Activated gamma-delta T cell treated with Interleukin-2 at 50 U/mL for 16 hours (primary cell): ENCODE measurements around the gene CCBE1.
"Not testable (repeated sequence)": the region's sequence is repeated elsewhere in the genome, so short reads cannot be mapped to it uniquely, and the experiment has no call there.

Experiments
- DNase-seq: peaks from one replicate; pipeline ENCODE4 v3.0.0-alpha.2; 2020

Gene CCBE1

DNA sequence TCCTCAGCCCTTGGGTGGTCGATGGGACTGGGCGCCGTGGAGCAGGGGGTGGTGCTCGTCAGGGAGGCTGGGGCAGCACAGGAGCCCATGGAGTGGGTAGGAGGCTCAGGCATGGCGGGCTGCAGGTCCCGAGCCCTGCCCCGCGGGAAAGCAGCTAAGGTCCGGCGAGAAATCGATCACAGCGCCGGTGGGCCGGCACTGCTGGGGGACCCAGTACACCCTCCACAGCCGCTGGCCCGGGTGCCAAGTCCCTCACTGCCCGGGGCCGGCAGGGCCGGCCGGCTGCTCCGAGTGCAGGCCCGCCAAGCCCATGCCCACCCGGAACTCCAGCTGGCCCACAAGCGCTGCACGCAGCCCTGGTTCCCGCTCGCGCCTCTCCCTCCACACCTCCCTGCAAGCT, 16.9 kb upstream of the CCBE1 start:
- DNase-seq = not testable (repeated sequence)

DNA sequence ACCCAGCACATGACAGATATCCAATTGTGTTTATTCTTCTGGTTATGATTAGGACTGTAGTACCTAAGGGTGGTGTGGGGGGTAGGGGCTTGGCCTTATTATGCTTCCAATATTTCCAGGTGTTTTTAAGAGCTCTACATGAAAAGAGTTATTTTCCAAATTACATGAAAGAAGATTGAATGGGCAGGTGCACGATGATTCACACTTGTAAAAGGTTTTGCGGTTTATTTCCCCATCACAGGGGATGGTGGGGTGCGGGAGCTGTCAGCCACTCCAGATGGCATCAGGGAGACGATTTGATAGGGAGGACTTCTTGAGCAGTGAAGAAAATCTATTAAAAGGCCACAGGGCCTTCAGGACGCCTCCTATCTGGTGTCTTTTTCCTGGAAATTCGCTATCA, 15.1 kb upstream of the CCBE1 start:
- no peak for DNase-seq

DNA sequence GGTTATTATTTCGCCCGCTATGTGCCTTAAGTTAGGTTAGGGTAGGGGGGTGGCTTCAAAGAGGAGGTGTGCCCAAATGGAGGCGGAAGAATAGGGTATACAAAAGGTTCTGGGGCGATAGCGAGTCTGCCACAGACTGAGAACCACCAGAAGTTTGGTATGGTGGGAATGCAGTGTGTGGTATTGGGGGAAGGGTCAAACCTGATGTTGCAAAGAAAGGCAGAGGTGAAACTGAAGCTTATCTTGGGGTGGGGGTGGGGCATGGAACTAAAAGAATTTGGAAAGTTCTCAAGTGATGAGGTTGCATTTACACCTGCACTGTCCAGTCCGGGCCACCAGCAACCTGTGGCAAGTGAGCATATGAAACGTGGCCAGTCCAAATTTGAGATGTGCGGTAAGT, 11.8 kb upstream of the CCBE1 start:
- DNase-seq = no peak

DNA sequence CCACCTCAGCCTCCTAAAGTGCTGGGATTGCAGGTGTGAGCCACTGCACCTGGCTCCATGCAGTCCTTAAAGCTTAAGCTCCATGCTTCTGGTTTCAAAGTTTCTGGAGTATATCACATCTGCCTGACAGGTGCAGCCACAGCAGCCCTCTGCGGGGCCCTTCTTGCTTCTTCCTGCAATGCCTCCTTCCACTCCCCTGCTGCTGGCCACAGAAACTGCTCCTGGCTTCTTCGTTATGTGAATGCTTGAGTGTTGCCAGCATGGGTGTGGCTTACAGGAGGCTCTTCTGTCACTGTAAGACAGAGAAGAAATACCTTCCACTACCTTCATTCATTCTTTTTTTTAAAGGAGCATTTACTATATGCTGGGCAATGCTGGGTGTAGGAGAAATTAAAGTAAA, 10.1 kb upstream of the CCBE1 start:
- DNase-seq = no peak

DNA sequence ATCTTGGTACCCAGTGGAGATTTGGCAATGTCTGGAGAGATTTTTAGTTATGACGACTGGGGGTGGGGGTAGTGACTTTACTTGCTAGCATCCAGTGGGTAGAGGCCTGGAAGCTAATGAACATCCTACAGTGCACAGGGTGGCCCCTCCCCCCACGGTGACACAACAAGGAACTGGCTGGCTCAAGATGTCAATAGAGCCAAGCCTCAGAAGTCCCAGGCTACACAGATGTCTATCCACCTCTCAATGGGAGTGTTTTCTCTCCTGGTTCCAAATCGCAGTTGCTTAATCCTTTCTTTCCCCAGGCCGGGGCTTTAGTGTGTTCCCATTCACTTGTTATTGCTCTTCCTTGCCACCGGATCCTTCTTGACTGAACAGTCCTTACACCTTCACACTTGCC, 9.3 kb upstream of the CCBE1 start:
- no peak for DNase-seq

DNA sequence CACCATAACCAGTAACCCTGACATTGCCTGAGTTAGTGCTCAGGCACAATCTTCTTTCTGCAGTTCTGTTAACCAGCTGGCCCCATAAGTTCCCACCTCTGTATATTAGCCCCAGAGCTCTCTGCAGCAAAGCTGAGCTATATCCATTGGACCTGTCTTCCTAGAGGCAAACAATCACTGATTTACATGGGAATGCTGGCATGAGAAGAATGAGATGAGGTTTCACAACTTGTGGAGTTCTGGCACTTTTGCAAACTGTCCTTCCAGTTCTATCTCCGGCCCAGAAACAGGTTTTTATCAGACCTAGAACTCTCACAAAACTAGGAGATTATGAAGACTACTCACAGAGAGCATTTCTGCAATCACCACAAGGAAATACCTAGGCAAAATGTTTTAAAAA, 7.9 kb upstream of the CCBE1 start:
- no peak for DNase-seq

DNA sequence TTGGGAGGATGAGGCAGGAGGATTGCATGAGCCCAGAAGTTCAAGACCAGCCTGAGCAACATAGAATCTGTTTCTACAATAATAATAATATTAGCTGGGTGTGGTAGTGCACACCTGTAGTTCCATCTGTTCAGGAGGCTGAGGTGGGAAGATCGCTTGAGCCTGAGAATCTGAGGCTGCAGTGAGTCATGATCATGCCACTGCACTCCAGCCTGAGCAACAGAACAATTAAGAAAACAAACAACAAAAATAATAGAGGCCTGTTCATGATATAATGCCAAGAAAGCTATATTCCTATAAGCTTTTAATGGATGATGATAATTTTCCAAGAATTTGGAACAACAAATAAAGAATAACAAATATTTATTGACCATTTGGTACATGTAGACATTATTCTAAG, 6.9 kb upstream of the CCBE1 start:
- DNase-seq = no peak

DNA sequence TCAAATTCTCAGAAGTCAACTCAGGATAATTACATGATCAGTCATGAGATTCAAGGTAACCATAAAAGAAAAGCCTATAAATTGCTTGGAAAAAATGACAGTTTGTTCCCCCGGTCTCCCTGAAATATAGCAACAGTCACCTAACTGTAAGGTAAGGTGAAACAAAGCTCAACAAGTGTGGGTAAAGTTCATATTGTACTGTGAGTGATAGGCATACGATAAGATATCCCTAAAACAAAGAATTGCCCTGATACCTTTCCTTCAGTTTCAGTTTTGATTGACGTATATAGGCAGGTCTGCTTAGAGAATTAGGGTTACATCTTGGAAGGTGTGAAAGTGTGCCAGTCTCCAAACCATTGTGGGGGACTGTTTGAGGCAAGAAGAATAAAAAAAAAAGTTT, 4.0 kb upstream of the CCBE1 start:
- DNase-seq = no peak

DNA sequence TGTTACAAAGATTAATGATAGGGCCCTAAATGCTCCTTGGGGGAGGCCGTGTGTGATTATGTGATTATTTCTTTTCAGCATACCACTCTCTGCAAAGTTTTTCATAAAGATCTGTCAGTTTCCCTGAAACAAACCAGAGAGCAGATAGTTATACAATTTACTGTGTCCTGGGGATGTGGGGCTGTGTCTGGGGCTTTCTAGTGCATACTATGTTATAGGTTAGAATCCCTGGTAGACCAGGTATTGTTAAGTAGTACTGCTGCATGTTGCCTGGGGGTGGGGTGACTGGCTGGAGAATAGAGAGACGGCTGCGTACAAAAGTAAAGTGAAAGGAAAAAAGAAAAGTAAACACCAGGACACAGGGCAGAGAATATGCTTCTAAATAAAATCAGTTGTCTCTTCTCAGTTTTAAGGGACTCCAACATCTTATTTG, 3.3 kb upstream of the CCBE1 start:
- no peak for DNase-seq

DNA sequence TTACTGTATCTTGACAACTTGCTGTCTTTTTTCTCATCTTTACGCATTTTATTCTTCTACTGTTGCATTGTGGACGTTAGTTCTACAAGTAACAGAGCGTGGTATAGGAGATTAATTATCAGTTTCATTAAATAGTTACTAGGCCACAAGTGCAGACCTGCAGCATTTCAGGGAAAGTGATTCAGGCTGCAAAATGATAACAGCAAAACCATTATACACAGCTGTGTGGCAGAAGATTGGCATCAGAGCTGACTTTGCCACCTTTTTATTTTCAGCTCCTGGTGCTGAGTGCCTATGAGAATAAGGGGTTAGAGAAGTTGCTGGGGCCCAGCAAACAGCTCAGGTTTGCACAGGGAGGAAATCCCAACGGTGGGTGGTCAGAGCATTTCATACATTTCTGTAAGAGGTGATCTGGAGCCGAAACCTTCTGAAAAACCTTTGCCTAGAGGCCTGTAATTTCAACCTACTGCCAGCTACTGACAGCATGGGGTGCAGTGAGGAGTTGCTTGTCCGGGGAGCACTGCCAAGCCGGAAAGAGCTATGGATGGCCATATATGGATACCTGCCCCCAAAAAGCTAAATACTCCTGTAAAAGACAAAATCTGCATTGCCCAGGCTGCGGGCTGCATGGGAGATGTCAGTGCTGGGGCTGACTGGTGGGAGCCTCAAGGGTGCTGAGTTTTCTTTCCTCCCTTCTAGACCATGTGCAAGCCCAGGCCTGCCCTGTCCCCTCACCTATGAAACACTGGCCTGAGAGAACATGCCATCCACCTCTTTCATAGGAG, 2.7 kb upstream of the CCBE1 start:
- DNase-seq = no peak

DNA sequence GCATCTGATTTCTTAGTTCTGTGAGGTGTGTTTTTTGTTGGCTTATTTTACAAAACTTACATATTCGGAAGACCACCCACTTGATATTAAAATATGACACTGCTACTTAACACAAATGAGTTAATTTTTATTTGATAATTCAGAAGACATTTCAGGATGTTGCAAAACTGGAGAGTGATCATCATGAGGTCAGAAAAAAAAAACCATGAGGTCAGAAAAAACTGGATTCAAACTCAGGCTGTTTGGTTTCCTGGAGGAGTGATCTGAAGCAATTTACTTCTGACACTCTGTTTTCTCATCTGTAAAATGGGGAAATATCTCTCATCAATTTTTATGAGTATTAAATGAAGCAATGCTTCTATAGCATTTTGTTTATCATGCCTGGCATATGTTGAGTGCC, 1.8 kb upstream of the CCBE1 start:
- DNase-seq = no peak

DNA sequence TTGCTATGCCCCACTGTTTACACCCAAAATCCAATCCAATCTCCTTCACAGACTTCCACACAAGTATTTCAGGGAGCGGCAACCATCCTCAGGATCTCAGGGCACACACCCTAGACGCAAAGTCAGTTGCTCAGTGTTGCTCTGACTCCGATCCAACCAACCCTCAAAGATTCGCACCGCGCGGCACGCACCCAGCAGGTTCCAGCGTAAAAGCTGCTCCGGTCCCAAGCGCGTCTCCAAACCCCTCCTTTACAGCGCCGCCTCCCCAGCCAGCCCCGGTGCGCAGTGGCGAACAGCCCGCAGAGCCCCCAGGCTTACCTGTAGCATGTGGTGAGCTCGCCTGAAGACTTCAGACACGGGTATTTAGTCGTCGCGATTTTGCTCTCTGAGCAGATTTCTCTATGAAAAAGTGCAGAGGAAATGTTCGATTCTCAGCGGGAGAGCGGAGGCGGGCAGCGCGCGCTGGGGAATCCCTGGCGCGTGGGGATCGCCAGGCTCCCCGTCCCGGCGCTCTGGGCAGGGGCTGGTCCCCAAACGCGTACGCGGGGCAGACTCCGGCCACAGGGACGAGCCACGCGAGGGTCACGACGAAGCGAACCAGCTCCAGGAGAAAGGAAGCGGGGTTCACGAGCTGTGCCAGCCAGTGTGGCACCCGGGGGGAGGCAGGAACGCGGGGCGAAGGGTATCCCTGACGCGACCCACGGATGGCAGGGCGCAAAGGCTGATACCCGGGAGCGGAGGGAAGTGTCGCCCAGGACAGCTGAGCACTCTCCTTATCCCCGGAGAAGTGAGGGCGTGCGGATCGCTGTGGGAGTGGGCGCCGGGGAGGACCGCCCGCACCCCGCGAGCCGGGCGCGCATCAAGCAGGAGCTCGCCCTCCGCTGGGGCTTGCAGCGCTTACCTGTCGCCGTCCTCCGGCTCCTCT, 650 bp downstream of the CCBE1 start:
- no peak for DNase-seq

DNA sequence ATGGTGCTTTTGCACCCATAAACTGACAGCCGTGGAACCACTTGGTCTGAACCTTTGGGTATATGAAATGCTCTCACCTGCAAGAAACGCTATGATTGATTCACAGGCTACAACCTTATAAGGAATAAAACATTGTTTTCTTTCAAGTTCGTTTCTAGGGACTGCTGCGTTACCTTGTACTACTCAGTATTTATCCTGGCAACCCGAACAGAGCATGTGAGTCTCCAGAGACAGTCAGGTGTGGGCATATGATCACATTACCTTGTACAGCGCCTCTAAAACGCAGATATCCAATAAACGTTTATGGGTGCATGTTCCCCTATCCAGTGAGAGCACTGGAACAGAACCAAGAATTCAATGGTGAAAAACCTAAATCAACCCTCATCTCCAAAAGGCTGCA, 1.7 kb downstream of the CCBE1 start:
- DNase-seq = no peak

DNA sequence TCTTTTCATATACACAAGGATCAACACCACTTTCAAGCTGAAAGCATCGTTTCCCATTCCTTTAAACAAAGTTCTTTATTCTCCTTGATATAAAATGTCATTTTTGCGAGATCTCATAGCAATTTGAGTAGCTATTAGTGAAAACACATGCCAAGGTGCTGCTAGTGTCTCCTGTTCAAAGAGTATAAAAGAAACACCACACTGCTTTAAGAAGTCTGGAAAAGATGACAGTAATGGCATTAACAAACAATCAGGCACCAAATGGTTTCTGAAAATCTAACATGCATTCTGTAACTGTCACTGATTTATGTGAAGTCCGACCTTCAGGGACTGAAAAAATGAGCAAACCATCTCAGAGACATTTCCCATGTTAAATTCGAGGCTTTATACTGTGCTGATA, 2.4 kb downstream of the CCBE1 start:
- DNase-seq = no peak

DNA sequence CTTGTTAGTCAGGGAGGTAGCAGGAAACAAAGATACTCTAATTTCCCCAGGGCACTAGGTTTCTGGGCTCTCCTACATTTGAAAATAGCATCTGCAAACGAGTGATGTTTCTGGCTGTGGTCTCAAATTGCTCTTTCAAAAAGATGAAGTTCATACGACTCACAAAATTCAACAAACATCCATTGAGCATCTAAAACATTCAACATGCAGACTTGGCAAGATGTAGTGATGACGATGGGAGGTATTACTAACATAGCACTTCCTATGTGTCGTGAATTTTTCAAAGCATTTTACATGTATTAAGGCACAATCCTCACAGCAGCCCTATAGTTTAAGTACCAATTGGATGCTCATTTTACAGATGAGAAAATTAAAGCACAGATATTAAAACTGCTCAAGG, 5.2 kb downstream of the CCBE1 start:
- DNase-seq = no peak

DNA sequence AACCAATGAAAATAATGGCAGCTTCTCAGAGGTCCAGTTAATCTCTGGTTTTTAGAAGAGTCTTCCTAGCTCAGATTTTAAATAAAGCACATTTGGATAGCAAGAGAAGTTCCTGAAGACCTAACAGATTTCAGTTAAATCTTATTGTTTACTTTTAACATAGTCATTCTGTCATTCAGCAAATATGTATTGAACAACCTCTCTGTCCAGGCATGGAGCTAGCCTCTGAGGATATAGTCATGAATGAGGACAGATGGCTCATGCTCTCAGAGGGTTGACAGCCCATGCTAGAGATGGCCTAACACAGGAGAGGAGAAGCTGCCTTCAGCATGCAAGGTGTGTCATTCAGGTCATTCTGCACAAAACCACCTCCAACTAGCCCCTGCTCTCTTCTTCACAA, 6.2 kb downstream of the CCBE1 start:
- no peak for DNase-seq

DNA sequence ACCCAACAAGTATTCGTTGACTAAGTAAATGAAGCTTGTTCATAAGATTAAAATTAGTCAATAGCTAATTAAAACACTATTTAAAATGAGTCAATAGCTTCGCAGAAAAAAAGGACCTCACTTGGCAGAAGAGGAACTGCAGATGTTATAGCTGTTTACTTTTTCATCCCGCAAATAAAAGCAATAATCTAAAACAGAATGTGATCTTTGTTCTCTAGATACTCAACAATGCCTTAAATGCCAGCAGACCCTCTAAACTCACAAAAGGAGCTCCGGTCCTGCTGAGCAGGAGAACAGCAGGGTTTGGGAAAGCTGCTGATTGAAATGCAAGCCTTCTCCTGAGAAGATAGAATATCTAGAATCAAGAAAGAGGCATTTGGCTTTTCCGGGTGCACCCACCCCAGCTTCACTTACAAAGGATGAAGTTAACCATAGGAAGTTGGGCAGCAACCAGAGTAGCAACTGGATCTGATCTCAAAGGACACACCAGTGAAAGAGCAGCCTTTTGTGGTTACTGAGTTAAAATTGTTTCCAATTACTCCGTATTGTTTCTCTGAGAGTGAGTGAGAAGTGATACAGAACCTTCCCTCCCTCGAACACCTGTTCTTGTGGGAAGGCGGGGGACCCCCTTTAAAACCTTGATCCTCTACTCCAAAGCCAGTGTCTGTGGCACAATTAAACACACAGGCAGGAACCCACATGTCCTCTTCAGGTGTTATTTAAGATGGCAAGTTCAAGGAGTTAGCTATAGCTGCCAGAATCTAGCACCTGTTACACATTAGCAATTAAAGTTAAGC, 6.8 kb downstream of the CCBE1 start:
- no peak for DNase-seq

DNA sequence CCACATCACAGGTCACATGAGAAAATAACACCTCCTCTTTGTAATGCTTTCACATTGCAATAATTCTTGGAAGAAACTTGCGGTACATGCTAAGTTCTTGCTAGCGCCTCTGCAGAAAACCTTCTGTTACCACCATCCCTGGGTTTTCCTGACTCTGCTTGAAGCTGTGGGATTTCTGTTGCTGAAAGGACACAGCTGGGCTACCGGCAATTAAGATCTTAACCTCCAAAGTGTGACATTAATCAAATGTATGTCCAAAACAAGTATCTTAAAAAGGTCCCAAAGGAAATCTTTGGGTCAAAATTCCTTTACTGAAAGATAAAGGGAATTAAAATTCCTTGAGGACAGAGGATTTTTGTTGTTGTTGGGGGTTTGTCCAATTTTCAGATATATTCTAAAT, 7.5 kb downstream of the CCBE1 start:
- DNase-seq = no peak

DNA sequence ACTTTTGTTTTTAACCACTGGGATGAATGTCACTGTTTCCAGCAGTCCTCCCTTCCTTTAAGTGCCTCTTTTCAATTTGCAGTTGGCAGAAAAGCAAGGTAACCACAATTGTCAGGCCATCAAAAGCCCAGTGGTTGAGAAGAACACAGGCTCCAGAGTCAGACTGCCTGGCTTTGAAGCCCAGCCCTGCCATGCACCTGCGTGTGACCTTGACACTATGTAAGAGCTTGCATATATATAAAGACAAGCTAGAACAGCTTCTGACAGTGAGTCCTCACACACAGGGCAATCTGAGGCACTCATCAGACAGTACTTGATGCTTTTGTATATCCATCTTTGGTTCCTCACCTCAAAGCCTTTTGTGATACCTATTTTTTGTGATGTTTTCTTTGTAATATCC, 11.0 kb downstream of the CCBE1 start:
- no peak for DNase-seq

DNA sequence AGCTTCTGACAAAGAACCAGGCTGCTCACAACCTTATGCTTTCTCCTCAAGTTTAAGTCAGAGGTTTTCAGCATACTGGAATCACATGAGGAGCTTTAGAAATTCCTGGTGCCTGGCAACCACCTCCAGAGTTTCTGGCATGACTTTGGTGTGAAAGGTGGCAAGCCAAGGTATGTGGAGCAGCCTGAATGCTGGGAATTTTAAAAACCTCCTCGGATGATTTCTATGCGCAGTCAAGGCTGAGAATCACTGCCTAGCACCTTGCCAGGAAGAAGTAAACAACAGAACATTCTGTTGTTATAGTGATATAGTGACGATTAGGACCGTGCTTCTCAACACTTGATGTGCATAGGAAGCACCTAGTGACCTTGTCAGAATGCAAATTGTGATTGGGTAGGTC, 11.7 kb downstream of the CCBE1 start:
- no peak for DNase-seq

DNA sequence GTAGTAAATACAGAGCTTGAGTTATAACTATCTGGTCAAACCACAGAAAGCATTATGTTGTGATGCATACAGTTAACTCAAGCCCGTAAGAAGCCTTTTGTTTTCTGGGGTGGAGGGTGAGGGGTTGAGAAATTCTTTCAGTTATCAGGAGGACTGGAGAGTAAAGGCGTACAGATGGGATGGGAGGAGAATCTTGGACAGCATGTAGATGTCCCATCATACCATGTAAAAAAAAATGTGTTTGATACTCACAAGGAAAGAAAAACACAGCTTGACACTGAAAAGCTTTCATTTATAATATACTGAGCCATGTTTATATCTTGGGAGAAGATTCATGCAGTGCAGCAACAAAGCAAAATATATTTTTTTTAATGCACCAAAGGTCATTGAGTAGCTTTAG, 12.4 kb downstream of the CCBE1 start:
- no peak for DNase-seq

DNA sequence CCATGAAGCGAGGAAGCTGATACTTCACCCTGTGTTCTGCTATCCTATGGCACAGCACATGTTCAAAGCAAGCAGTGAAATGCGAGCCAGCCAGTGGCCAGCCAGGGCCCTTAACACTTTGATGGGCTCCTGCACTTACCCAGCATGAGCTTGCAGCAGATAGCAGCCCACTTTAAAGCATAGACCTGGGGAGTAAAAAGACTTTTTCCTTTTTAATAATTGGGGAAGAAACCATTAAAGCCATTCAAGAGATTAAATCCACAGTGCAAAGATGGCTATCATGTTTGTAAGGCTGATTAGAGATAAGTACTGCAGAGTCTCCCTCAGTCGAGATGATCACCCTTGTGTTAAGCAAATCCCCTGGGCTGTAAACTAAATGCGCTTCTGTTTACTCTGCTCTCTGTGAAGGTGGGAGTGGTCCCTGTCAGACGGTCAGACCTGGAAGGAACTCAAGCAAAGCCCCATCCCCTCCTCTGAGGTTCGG, 15.7 kb downstream of the CCBE1 start:
- no peak for DNase-seq

DNA sequence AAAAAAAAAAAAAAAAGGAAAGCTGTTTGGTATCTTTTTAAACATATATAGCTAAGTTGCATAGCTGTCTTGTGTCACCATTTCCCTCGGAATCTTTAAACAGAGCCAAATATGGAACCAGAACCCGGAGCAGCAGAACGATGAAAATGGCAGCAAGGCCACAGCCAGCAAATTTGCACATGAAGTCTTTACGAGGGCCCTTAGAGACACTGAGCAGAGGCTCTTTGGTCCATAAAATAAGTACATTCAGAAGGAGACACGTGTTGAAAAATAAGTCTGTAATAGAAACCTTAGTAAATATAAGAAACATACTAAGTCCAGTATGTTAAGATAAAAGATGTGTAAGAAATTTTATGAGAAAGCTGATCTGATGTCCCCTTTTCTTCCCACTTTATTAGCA, 16.2 kb downstream of the CCBE1 start:
- DNase-seq = no peak
